GM12878 (cell line): ENCODE results near the gene SUGP2. TPM values are rescaled to one million over a fixed set of nuclear protein-coding genes. Genes with fewer than 3 reads are reported as not detected.

Source experiments
- CUX1 ChIP-seq: IDR thresholded peaks from 2 replicates; pipeline ENCODE4 v1.6.1; 2012; ENCODE audit warnings: improper control_type of control experiment, low read depth, low read length; ENCODE audit not compliant: insufficient replicate concordance
- EP300 ChIP-seq, 2 experiments: fragments of 150-350 bp in 1 of 2; IDR thresholded peaks; 2 replicates each; pipeline ENCODE4 v1.6.1; 2011 to 2012; ENCODE audit warnings: low read depth in 2 of 2, low read length in 2 of 2, borderline replicate concordance in 1 of 2, improper control_type of control experiment in 1 of 2, inconsistent platforms in 1 of 2; ENCODE audit not compliant: control insufficient read depth in 1 of 2
- EZH2 ChIP-seq: IDR thresholded peaks from 2 replicates; pipeline ENCODE4 v1.6.1; 2012; ENCODE audit warnings: low read depth, mild to moderate bottlenecking, control low read depth, inconsistent platforms, low read length, borderline replicate concordance; ENCODE audit not compliant: control insufficient read depth
- PKNOX1 ChIP-seq: fragments of 450-650 bp; IDR thresholded peaks from 2 replicates; pipeline ENCODE4 v1.6.1; 2016; ENCODE audit warnings: mild to moderate bottlenecking
- SMARCA5 ChIP-seq: fragments of 450-650 bp; IDR thresholded peaks from 2 replicates; pipeline ENCODE4 v1.6.1; 2017; ENCODE audit warnings: mild to moderate bottlenecking
- ZNF207 ChIP-seq: fragments of 450-650 bp; IDR thresholded peaks from 2 replicates; pipeline ENCODE4 v1.6.1; 2014; ENCODE audit warnings: antibody characterized with exemption, mild to moderate bottlenecking, borderline replicate concordance
- polyA plus RNA-seq, 11 experiments: library from polyadenylated mRNA; depleted of rRNA in 4 of 11; unstranded in 6 of 11; stranded (reverse) in 5 of 11; fragments of >200 nt; fragmentation: Nextera tagmentation in 4 of 11; fragmentation: Illumina TruSeq in 1 of 11; extraction: Ambion mirVana in 4 of 11; extraction: Trizol in 1 of 11; gene quantifications; 1 replicate in 1 of 11; 2 replicates in 10 of 11; pipeline versions ENCODE4 v1.2.1 to v1.2.3, GENCODE V29; 2011 to 2016; ENCODE audit warnings: inconsistent platforms in 2 of 11, missing spikeins in 2 of 11, low read depth in 1 of 11
- total RNA-seq, 4 experiments: library from RNA; depleted of rRNA in 3 of 4; stranded (reverse); fragments of >200 nt in 3 of 4; fragmentation: Illumina TruSeq in 1 of 4; extraction: Trizol in 1 of 4; gene quantifications; 2 replicates each; pipeline versions ENCODE4 v1.2.1 to v1.2.3, GENCODE V29; 2013 to 2021
- TF ChIP-seq, protein P1 (sequence below): fragments of 450-650 bp; IDR thresholded peaks from 2 replicates; pipeline ENCODE4 v1.6.1; 2017; ENCODE audit warnings: low read depth, mild to moderate bottlenecking, moderate library complexity
- TF ChIP-seq, protein P2 (sequence below): fragments of 450-650 bp; formaldehyde crosslinking; IDR thresholded peaks from 2 replicates; pipeline ENCODE4 v1.4.0; 2022; ENCODE audit warnings: mild to moderate bottlenecking, moderate library complexity

The SUGP2 gene
- total and polyA plus RNA-seq, 10 of the 15 experiments (the other 5 are each of a cell fraction or from before 2014, with no cell fraction given), result 15.0 to 120 (median 57.2) TPM

DNA sequence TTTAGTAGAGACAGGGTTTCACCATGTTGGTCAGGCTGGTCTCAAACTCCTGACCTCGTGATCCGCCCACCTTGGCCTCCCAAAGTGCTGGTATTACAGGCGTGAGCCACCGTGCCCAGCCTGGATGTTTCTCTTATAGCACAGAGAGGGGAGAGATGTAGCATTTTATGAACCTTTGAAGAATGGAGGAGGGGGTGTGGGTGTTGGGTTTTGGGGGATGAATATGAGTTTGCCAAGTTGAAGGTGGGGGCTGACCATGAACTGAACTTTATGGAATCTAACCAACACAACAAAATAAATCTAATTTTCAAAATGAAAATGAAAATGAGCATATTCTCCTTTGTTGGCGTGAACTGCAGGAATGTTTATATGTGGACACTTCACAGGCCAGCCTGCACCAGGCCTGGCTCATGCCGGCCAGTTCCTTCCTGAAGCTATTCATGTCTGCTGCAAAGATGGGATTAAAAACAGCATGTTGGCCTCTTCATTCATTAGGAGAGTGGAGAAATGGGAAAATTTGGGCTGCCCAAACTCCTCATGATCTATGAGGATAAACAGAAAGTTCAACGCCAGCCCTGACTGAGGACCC lies 52.8 kb downstream of the SUGP2 start (continued):
- TF ChIP-seq, protein P1, sequence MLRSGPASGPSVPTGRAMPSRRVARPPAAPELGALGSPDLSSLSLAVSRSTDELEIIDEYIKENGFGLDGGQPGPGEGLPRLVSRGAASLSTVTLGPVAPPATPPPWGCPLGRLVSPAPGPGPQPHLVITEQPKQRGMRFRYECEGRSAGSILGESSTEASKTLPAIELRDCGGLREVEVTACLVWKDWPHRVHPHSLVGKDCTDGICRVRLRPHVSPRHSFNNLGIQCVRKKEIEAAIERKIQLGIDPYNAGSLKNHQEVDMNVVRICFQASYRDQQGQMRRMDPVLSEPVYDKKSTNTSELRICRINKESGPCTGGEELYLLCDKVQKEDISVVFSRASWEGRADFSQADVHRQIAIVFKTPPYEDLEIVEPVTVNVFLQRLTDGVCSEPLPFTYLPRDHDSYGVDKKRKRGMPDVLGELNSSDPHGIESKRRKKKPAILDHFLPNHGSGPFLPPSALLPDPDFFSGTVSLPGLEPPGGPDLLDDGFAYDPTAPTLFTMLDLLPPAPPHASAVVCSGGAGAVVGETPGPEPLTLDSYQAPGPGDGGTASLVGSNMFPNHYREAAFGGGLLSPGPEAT, result no peak
- TF ChIP-seq EZH2, result no peak
- no peak for TF ChIP-seq PKNOX1
- TF ChIP-seq CUX1, result no peak
- TF ChIP-seq EP300 (IDR thresholded peaks at IDR 0.05; ENCODE audit: borderline replicate concordance in 1 of 2, control insufficient read depth in 1 of 2, low read depth in 2 of 2, low read length in 2 of 2), result no peak
- no peak for TF ChIP-seq SMARCA5
- TF ChIP-seq, protein P2, sequence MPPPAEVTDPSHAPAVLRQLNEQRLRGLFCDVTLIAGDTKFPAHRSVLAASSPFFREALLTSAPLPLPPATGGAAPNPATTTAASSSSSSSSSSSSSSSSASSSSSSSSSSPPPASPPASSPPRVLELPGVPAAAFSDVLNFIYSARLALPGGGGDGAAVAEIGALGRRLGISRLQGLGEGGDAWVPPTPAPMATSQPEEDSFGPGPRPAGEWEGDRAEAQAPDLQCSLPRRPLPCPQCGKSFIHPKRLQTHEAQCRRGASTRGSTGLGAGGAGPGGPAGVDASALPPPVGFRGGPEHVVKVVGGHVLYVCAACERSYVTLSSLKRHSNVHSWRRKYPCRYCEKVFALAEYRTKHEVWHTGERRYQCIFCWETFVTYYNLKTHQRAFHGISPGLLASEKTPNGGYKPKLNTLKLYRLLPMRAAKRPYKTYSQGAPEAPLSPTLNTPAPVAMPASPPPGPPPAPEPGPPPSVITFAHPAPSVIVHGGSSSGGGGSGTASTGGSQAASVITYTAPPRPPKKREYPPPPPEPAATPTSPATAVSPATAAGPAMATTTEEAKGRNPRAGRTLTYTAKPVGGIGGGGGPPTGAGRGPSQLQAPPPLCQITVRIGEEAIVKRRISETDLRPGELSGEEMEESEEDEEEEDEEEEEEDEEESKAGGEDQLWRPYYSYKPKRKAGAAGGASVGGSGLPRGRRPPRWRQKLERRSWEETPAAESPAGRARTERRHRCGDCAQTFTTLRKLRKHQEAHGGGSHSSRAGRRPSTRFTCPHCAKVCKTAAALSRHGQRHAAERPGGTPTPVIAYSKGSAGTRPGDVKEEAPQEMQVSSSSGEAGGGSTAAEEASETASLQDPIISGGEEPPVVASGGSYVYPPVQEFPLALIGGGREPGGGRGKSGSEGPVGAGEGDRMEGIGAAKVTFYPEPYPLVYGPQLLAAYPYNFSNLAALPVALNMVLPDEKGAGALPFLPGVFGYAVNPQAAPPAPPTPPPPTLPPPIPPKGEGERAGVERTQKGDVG (CRISPR knock-in tag), result no peak
- no peak for TF ChIP-seq ZNF207
- TF ChIP-seq, all 136 proteins: peak for 0
